Central memory CD4-positive, alpha-beta T cell (primary cell): ENCODE data around the gene LUC7L.
"Not testable (repeated sequence)": the region's sequence is repeated elsewhere in the genome, so short reads cannot be mapped to it uniquely, and the experiment has no call there.

Experiments used
- DNase-seq: peaks from one replicate; pipeline ENCODE4 v3.0.0; 2022

LUC7L gene

DNA sequence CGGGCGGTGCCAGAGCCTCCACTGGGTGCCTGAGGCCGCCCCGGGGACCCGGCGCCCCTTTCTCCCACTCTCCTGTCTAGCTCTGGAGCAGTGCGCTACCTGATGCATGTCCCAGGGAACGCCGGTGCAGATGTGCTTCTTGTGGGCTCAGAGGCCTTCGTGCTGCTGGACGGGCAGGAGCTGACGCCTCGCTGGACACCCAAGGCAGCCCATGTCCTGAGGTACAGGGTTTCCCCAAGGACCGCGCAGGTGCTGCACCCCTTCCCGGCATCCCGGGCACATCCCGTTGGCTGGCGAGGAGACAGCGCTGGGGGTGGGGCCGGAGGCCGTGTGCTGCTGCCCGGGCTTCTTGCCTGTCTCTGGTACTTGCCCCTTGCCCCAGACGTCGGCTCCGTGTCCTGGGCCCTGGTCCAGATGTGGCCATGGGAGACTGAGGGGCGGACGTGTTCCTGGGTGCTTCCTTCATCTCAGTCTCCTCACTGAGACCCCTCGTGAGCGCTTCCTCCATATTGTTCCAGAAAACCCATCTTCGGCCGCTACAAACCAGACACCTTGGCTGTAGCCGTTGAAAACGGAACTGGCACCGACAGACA, 34.0 kb upstream of the LUC7L start:
- DNase-seq = no peak

DNA sequence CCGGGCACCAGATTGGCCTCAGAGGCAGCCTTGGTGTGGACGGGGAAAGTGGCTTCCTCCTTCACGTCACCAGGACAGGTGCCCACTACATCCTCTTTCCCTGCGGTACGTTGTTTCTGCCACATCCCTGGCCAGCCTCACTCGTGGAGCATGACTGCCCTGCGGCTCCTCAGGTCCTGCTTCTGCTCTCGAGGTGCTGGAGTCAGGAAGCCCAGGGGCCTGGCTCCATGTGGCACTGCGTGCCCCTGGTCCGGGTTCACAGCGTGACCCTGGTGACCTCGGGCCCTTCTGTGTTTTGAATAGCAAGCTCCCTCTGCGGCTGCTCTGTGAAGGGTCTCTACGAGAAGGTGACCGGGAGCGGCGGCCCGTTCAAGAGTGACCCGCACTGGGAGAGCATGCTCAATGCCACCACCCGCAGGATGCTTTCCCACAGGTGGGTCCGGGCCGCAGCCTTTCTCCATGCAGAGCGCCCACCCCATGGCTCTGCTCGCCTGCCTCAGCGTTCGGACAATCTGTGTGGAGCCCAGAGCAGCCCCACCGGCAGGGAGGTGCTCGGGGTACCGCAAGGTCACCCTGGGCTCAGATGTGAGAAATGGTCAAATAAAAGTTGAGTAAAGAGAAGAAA, 33.0 kb upstream of the LUC7L start:
- DNase-seq = no peak

DNA sequence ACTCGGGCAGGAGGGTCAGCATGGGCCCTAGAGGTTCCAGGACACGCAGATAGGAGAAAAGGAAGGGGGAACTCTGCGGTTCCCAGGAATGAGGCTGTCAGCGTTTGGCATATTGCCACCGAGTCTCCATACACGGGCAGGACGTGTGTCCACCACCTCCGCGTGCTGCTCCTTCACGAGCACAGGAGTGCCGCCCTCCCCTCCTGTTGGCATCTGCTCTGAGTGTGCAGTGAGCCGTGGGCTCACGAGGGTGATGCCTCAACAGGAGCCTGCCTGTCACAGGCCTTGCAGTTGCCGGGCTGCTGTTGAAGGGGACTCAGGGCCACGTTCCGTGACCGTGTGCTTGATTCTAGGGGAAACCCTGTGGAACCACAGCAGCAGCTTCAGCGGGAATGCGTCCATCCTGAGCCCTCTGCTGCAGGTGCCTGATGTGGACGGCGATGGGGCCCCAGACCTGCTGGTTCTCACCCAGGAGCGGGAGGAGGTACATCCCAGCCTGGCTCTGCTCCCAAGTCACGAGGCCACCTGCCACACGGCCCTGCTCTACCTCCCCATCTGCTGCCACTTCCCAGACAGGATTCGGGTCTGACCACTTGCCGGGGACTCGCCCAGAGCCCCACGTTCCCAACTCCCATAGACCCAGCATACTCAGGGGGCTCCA, 31.9 kb upstream of the LUC7L start:
- no peak for DNase-seq

DNA sequence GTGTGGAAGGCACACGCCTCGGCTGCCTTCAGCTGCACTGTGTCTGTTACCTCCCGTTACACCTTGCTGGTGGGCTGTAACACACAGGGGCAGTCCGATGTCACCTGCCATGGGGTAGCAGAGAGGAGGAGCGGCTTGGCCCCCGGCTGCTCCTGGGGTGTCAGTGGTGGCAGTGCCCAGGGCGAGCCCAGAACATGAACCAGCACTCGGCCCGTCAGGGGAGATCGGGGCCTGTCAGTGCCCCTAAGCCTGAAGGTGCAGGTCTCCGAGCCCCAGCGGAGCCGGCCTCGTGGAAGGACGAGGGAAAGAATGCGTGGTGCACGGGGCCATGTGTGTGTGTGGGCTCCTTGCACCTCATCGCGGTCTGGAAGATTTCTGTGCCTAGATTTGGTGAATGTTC, 31.1 kb upstream of the LUC7L start:
- DNase-seq = no peak

DNA sequence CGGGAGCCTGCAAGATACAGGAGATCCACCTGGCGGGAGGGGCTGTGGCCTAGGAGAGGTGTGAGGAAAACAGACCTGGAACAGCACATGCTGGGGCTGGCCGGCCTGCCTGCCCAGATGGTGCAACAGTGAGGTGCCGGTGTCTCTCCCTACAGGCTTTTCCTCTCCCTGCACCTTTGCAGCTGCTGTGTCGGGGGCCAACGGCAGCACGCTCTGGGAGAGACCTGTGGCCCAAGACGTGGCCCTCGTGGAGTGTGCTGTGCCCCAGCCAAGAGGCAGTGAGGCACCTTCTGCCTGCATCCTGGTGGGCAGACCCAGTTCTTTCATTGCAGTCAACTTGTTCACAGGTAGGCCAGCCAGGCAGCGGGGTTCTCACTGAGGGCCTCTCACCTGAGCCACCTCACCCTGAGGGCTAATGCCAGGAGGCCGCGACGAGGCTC, 30.6 kb upstream of the LUC7L start:
- no peak for DNase-seq

DNA sequence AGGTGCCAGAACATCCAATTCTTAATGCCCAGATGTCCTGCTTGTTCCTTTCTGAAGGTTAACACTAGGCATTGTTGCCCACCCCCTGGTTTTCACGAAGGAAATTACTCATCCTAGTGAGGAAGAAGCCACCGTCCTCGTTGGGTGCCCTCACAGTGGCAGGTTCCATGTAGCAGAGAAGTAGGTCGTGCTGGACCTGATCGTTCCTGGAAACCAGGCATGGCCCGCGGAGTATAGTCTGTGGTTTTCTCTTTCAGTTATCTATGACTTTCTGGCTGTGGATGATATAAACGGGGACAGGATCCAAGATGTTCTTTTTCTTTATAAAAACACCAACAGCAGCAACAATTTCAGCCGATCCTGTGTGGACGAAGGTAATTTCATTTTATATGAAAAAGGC, 30.0 kb upstream of the LUC7L start:
- DNase-seq = no peak

DNA sequence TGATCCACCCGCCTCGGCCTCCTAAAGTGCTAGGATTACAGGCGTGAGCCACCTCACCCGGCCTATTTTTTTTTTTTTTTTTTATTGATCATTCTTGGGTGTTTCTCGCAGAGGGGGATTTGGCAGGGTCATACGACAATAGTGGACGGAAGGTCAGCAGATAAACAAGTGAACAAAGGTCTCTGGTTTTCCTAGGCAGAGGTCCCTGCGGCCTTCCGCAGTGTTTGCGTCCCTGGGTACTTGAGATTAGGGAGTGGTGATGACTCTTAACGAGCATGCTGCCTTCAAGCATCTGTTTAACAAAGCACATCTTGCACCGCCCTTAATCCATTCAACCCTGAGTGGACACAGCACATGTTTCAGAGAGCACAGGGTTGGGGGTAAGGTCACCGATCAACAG, 28.8 kb upstream of the LUC7L start:
- DNase-seq = not testable (repeated sequence)

DNA sequence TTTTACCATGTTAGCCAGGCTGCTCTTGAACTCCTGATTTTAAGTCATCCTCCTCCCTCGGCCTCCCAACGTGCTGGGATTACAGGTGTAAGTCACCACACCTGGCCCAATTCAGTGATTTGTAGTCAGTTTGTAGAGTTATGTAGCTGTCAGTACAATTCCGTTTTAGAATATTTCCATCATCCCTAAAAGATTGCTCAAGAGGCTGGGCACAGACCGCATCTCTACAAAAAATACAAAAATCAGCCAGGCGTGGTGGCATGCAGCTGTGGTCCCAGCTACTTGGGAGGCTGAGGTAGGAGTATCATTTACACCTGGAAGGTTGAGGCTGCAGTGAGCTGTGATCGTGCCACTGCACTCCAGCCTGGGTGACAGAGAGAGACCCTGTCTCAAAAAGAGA, 25.9 kb upstream of the LUC7L start:
- DNase-seq = no peak

DNA sequence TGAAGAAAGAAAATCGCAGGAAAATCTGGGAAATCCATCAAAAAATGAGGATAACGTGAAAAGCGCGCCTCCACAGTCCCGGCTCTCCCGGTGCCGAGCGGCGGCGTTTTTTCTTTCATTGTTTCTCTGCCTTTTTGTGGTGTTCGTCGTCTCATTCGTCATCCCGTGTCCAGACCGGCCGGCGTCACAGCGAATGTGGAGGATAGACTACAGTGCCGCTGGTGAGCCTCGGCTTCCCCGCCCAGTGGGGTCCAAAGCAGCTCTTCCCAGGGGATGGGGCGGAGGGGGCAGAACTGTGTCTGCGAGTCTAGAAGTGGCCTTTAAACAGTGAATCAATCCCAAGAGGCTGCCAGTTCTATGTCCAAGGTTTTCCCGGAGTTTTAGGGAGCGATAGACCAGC, 25.2 kb upstream of the LUC7L start:
- no peak for DNase-seq

DNA sequence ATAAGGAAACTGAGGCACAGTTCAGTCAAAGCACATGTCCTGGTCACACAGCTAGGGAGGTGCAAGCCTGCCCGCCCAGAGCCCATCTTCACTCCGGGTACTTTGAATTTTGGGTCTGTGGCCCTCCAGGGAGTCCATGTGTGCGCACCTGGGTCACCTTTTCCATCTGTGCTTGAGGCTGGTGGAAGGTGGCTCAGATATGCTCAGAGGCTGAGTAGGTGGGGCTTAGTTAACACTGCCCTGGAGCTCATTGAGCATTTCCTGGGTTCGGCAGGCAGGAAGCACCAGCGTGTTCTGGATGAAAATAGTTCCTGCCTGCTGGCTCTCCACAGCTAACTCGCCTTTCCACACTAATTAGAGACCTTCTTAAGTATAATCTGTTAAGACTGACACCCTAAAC, 24.6 kb upstream of the LUC7L start:
- no peak for DNase-seq

DNA sequence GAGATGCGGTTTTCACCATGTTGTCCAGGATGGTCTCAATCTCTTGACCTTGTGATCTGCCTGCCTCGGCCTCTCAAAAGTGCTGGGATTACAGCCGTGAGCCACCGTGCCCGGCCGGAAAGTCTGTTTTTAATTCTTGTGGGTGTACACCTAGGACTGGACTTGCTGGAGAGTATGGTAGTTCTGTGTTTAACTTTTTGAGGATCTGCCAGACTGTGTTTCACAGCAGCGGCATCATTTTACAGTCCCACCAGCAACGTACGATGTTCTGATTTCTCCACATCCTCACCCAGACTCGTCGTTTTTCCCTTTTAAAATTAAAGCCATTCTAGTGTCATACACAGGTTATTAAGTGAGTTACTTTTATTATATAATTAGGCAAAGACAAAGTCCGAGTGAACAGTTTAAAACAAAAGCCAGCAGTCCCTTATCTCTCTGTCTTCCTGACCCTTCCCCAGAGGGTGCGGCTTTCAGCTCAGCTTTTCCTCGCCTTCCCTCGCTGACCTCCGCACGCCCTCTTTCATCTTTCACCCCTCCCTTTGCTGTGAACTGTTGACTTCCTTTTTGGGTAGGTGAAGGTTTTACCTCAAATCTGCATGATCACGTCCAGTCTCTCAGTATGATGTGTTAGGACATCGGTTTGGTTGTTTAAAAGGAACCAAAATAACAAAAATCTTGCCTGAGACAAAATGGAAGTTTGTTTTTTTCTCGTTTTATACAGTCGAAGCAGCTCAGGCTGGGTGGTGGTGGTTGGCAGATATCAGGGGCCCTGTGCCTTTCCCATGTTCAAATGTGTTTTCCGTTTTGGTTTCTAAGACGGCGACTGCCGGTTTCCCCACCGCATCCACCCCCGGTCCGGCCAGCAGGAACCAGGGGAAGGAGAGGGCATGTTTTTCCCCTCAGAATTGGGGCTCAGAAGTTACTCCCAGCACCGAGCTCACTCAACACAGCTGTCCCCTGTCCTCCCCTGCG, 23.4 kb upstream of the LUC7L start:
- DNase-seq = peak; percentile 20

DNA sequence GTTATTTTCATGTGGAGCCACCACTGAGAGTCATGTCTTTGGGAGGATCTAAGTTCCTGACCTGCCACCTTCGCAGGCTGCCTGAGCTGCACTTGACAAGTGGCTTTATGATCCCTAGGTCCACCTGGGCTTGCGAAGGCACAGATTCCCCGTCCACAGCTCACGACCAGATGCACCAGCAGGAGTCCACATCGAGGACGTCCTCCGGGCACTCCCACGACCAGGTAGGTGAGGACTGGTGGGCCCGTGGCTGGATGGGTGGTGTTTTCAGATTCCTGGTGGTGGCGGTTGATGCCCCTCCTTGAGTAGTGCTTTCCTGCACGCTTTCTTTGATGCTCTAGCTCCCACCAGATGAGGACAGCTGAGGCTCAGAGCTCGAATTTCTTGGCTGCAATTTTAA, 20.2 kb upstream of the LUC7L start:
- DNase-seq = no peak

DNA sequence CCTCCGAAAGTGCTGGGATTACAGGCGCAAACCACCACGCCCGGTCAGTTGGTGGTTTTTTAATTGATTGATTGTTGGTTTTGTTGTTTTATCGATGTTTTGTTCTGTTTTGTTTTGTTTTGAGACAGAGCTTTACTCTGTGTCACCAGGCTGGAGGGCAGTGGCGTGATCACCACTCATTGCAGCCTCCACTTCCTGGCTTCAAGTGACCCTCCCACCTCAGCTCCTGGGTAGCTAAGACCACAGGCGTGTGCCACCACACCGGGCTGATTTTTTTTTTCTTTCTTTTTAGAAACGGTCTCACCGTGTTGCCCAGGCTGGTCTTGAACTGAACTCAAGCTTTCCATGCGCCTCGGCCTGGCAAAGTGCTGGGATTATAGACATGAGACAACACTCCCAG, 17.8 kb upstream of the LUC7L start:
- DNase-seq = no peak

DNA sequence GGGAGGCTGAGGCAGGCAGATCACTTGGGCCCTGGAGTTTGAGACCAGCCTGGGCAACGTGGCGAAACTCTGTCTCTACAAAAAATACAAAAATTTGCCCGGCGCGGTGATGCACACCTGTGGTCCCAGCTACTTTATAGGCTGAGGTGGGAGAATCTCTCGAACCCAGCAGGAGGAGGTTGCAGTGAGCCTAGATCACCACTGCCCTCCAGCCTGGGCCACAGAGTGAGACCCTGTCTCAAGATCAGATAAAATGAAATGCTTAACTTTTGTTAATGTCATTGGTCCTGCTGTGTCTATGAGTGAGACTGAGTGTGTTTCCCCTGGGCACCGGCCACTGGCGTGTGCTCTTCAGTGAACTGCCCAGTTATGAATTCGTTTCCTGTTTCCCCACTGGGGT, 15.9 kb upstream of the LUC7L start:
- no peak for DNase-seq

DNA sequence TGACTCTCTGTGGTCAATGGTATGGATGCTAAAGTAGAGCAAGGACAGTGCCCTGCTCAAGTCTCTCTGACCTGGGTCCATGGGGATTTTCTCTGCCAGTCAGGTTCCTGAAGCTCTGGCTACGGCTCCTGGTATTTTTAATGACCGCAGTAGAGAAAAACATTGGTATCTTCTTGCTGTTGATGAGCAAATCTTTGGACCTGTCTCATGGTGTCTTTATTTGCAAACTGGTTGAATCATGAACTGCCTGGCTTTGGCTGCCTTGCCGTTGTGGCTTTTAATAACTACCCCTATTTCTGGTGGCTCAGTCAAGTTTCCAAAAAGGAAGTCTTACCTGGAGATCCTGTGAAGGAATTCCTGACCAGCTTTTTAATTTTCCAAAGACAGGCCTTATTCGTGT, 14.1 kb upstream of the LUC7L start:
- DNase-seq = no peak

DNA sequence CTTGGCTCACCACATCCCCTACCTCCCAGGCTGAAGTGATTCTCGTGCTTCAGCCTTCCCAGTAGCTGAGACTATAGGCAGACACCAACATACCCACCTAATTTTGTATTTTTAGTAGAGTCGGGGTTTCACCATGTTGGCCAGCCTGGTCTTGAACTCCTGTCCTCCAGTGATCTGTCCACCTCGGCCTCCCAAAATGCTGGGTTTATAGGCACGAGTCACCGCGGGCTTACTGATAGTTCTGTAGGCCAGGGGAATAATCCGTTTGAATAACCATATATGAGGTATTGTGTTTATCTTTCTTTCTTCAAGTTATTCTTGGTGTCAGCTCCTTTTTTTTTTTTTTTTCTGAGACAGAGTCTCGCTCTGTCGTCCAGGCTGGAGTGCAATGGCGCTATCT, 13.0 kb upstream of the LUC7L start:
- no peak for DNase-seq

DNA sequence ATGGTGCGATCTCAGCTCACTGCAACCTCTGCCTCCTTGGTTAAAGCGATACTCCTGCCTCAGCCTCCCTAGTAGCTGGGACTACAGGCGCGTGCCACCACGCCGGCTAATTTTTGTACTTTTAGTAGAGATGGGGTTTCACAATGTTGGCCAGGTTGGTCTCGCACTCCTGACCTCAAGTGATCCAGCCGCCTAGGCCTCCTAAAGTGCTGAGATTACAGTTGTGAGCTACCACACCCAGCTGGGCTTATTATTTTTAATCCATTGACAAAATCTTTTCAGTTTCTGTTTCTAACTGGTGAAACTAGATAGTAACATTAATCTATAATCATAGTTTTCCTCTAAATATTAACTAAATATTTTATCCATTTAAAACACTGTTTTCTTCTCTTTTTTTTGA, 11.3 kb upstream of the LUC7L start:
- no peak for DNase-seq

DNA sequence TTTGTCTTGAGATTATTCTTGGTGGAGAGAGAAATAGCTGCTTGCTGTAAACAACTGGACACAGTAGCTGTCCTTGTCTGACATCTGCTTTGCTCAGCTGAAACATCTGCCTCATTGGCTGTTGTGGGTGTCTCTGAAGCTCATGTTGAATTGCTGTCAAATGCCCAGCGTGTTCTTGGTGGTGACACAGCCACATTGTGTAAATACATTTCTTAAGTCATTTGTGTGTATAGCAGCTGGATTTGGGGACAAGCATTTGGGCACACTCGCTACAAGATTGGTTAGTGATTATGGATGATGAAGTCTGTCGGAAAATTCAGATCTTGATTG, 10.7 kb upstream of the LUC7L start:
- DNase-seq = no peak

DNA sequence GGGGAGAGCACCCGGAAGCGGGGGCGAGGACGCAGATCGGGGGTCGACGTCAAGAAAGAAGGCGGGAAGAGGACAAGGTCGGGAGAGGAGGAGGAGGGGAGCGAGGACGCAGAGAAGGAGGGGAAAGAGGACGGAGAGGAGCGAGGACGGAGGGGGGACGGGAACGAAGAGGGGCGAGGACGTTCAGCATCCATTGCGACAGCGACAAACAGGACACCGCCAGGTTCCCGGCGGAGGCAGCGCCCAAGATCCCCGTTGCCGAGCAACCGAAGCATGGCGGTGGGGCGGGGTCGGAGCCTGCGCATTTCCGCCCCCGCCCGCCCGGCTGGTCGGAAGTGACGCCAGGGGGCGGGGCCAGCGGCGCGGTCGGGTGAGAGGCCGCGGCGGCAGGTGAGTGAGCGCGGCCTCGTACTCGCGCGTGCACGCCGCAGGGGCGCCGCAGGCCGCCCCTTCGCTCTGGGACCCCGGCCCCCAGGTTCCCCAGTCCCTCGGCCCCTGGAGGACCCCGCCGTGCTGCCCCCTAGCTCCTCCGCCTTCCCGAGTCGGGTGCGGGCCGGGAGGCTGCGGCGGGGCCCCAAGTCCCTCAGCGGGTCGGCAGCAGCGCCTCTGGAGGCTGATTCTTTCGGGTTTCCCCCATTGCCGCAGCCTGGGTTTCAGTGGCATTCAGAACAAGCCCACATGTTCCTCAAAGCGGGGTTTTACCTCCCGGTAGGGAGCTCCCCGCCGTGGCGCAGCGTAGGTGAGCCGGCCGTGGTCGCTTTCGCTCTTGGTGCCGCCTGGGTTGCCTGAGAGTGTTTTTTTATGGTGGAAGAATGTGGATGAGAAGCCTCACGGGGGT, 5.4 kb upstream of the LUC7L start, which contains the start of gene FAM234A:
TSS of gene FAM234A (plus strand) at position 354 of the 838 bp plus-strand sequence. CDS start 19,593 bp downstream, outside the sequence.
- DNase-seq = peak; percentile 95

DNA sequence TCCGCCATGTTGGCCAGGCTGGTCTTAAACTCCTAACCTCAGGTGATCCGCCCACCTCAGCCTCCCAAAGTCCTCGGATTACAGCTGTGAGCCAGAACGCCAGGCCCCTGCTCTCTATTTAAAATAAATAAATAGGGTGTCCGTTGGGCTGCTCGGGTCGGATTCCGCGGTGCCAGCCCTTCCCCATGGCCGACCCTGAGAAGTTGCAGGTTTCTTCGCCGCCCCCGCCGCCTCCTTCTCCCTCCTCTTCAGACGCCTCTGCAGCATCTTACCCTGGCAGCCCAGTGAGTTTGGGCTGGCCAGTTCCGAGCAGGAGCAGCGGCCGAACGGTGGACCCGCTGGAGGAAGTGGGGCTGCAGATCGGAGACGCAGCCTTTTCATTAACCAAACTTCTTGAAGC, 1.7 kb upstream of the LUC7L start:
- DNase-seq = no peak

DNA sequence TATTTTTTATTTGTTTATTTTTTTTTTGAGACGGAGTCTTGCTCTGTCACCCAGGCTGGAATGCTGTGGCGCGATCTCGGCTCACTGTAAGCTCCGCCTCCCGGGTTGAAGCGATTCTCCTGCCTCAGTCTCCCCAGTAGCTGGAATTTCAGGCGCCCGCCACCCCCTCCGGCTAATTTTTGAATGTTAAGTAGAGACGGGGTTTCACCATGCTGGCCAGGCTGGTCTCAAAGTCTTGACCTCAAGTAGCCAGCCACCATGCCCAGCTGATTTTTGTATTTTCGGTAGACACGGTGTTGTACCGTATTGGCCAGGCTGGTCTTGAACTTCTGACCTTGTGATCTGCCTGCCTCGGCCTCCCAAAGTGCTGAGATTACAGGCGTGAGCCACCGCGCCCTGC, 1.1 kb upstream of the LUC7L start:
- not testable (repeated sequence) for DNase-seq

DNA sequence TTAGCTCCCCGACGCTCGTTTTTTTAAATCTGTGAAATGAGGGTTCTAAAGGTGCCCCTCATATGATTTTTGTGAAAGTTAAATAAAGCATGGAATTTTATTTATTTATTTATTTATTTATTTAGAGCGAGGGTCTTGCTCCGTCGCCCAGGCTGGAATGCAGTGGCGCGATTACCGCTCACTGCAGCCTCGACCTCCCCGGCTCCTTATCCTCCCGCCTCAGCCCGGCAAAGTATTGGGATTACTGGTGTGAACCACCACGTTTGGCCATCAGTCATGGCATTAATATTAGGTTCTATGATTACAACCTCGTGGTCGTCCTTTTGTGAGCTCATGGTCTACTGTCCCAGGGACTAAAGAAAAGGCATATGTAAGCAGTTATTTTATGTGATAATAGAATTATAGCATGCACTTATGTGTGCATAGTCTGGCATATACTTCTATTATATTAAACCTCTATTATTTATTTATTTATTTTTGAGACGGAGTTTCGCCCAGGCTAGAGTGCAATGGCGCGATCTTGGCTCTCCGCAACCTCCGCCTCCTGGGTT, 557 bp upstream of the LUC7L start:
- no peak for DNase-seq
